CD4-positive, alpha-beta T cell (primary cell): ENCODE data around the gene ZDHHC18. TPM values are rescaled to one million over a fixed set of nuclear protein-coding genes. Genes with fewer than 3 reads are reported as not detected.

Experiments used
- total RNA-seq, 174 experiments: library from RNA in 2 of 174; stranded (reverse) in 2 of 174; gene quantifications; one replicate each; pipeline ENCODE4 v1.2.3 and lab custom pipeline; 2021 to 2026

The ZDHHC18 gene
- total RNA-seq, 2 experiments from 2014 or later = 46.2 to 48.0 TPM

Other genes starting within 250 kb of the ZDHHC18 start
- gene ARID1A, start 130.7 kb upstream of the ZDHHC18 start, total RNA-seq = 100 to 1,000 TPM; 102 to 103 TPM
- gene PIGV, start 38.7 kb upstream of the ZDHHC18 start, total RNA-seq = 1 to 10 TPM; 3.8 to 4.7 TPM
- 1 to 10 TPM; 1.2 to 2.0 TPM for gene SFN, start 36.5 kb downstream of the ZDHHC18 start, total RNA-seq
- gene GPN2, start 63.6 kb downstream of the ZDHHC18 start, total RNA-seq = 10 to 100 TPM; 42.0 to 44.4 TPM
- gene GPATCH3, start 73.8 kb downstream of the ZDHHC18 start, total RNA-seq = 10 to 100 TPM; 30.2 to 32.4 TPM
- gene NR0B2, start 87.3 kb downstream of the ZDHHC18 start, total RNA-seq = not detected
- 10 to 100 TPM; 43.0 to 44.6 TPM for gene NUDC, start 95.1 kb downstream of the ZDHHC18 start, total RNA-seq
- gene KDF1, start 133.8 kb downstream of the ZDHHC18 start, total RNA-seq = 1 to 10 TPM in 1 of 2 experiments, under 1 TPM in 1; 0.95 to 1.2 TPM
- gene TRNP1, start 167.0 kb downstream of the ZDHHC18 start, total RNA-seq = under 1 TPM; 0.19 to 0.20 TPM
- not detected for gene TENT5B, start 186.2 kb downstream of the ZDHHC18 start, total RNA-seq